GM18868 (cell line): Measurements from ENCODE around the gene ADGRB2.

ENCODE experiments used
- ATAC-seq: cut with Tn5 transposase; IDR thresholded peaks from one replicate; pipeline ENCODE4 v1.9.1; 2021; ENCODE audit warnings: mild to moderate bottlenecking, moderate library complexity; ENCODE audit not compliant: unreplicated experiment

ADGRB2 gene

DNA sequence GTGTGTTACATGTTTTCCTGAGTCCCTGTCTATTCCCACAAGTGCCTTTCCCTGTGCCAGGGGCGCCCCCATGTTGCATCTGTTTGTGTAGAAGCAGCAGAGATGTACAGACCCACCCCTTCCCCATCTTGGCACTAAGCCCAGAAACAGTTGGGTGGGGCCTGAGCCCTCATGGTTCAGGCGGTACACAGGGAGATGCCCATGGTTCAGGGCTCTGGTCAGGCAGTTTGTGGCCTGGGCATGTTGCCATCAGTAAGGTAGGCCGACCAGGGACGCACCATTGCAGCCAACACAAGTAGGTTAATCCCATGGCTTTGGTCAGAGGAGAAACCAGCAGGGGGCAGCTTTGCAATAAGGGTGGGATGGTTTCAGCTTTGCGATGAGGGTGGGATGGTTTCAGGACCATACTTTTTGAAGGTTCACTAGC, 914 bp upstream of the ADGRB2 start:
- ATAC-seq = no peak

- no peak for ATAC-seq
Measured at GRCh38 chr1:31763671-31764311, 349 bp downstream of the ADGRB2 start.

- ATAC-seq = no peak
Measured at GRCh38 chr1:31762726-31763670, 1.1 kb downstream of the ADGRB2 start.

DNA sequence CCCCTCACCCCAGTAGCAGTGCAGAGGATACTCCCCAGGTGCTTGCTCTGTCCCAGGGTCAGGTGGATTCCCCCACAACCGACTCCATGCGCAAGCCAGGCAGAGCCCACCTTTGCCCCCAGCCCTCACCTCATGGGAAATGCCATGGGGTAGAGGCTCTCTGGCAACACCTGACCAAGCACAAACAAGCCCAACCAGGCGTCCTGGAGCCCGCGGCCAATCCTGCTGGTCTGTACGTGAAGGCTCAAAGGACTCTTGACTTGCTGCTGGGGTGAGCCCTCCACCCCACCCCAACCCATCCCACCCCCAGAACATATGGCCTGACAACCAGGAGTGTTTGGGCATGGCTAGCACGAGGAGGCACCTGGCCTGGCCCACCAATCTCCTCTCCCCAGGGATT, 1.8 kb downstream of the ADGRB2 start:
- no peak for ATAC-seq

- ATAC-seq = no peak
Measured at GRCh38 chr1:31761883-31762282, 2.3 kb downstream of the ADGRB2 start.

- no peak for ATAC-seq
Measured at GRCh38 chr1:31760471-31761470, 3.4 kb downstream of the ADGRB2 start.

DNA sequence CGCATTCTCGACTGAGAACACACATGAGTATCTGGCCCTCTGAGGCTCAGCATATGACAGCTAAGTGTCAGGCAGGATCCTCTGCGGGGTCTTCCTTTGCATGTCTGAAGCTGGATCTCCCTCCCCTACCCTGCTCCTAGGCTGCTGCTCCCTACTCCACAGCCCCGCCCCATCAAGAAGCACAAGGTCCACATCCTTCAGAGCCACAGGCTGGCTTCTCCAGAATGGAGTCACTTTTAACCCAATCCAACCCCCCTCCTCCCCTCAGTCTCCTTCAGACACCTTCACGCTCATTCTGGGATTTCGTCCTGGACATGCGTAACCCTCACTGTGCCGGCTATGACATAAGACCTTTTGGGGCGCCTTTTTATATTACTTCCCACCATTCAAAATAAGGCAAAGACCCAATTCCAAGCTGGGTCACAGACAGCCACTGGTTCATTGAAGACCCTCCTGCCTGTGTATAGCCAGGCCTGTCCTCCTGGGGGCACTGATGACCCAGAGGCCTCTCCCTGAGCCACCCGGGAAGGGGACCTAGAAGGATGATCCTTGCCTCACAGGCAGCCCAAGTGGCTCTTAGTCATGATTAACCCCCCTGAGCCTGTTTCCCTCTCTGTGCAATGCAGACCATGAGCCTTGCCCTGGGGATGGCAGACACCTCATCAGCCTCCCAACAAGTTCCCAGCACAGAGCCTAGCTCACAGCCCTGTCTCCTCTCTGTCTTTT, 4.7 kb downstream of the ADGRB2 start:
- ATAC-seq = no peak

DNA sequence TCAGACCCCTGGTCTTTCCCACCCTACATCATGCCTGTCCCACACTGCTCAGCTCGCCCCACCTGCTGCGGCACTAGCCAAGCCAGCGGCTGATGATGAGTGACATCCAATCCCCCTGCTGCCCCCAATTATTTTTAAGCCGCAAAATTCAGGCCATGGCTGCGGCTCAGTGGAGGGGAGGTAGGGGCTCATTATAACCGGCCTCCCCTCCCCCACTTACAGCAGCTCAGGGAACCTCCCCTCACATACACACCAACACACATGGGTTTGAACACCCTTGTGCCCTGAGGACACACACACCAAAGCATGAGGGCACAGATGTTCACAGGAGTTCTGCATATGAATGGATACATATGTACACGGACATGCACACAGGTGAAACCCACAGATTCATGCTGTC, 5.3 kb downstream of the ADGRB2 start:
- ATAC-seq = no peak

- no peak for ATAC-seq
Measured at GRCh38 chr1:31757989-31758388, 6.2 kb downstream of the ADGRB2 start.

DNA sequence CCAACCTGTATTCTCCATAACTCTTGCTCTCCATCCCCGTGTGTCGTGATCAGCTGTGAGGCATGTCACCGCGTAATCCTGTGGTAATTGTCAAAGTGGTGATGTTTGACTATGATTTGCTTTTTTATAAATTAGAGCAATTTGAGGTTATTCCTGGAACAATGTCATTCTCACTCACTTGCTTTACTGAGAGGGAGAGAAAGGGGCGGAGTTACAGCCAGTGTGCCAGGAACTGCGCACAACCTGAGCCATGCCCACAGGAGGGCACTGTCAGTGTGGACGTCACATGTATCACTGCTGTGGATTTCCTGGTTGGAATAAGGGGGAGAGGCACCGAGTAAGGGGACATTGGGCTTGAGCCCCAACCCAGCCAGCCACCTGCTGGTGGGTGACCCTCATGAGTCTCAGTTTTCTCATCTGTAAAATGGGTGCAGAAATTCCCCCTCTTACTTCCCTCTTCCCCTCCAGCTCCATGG, 6.9 kb downstream of the ADGRB2 start:
- ATAC-seq = no peak

- no peak for ATAC-seq
Measured at GRCh38 chr1:31756578-31756977, 7.6 kb downstream of the ADGRB2 start.

- no peak for ATAC-seq
Measured at GRCh38 chr1:31755850-31756492, 8.2 kb downstream of the ADGRB2 start.

GRCh38 chr1:31755197-31755611, 8.9 kb downstream of the ADGRB2 start:
- no peak for ATAC-seq

DNA sequence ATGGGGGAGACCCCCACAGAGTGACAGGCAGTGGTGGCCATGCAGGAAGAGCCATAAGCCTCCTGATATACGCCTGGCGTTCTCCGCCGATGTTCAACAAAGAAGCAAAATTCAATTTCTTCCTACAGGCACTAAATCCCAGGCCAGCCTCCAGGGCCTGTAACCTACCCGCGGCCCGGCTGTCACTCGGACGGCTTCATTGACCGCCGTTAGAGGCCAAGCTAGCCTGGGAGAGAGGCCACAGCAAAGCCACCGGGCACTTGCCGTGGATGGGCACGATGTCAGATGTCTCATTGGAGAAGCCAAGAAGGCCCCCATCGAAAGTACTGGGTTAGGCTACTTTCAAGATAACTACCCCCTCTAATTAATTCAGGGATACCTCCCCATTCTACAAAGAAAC, 9.7 kb downstream of the ADGRB2 start:
- no peak for ATAC-seq

DNA sequence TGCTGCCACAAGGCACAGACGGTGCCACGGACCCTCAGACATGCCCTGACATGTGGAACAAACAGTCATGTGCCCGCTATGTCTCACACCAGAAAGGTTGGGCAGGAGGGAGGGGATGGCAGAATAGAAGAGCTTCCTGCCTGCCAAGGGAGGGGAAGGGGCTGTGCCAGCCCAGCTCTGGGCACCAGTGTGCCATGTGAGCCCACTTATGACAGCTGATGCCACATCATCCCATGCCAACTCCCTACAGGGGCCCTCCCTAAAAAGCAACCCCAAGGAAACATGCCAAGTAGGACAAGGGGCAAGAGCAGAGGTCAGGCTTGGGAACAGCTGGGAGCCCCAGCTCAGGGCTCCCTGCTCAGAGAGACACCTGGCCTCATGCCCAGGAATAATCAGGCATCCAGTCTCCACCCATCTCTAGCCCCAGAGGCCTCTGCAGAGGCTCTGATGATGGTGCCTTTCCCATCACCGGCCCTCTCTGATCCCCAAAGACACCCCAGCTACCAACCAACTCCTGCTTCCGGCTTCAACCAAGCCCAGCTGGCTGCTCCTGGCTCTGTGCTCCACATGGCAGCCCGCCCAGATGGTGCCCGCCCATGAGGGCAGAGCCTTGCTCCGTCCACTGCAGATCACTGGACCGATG, 10.3 kb downstream of the ADGRB2 start:
- ATAC-seq = no peak

GRCh38 chr1:31752952-31753475, 11.1 kb downstream of the ADGRB2 start:
- no peak for ATAC-seq

DNA sequence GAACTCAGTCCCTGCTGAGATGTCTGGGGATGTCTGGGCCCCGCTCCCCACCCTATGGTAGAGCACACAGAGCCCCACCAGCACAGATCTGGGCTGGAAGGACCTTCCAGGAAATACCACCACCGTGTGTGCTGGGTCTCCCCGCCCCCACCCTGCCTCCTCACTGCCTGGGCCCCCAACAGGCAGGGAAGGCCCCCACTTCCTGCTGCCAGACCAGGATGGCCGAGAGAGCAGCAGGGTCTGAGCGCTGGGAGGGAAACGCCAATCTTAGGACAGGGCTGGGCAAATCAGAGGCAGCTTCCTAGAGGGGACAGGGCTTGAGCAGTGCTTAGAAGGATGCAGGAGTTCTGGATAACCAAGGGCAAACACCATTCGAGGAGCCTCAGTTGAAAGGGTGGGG, 11.9 kb downstream of the ADGRB2 start:
- ATAC-seq = no peak

DNA sequence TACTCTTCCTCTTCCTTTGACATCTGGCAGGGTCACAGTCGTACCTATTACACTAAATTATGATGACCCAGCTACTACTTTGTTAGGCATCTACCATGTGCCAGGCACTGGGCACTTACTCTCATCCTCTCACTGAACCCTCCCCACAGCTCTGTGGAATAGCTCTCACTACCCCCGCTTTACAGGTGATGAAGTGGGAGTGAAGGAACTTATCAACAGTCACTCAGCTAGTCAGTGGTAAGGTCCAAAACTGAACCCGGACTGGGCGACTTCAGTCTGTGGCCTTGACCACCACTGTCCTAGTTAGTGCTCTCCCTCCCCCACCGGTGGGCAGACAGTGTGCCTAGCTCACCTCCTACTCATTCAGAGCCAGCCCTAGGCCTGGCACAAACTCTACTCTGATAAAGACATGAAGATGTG, 12.3 kb downstream of the ADGRB2 start:
- ATAC-seq = no peak
